Measurements from ENCODE around the gene SEMA6D. TPM values are rescaled to one million over a fixed set of nuclear protein-coding genes. Genes with fewer than 3 reads are reported as not detected.

The SEMA6D gene
- total RNA-seq, 1 experiment from 2014 or later = 0.03 TPM

DNA sequence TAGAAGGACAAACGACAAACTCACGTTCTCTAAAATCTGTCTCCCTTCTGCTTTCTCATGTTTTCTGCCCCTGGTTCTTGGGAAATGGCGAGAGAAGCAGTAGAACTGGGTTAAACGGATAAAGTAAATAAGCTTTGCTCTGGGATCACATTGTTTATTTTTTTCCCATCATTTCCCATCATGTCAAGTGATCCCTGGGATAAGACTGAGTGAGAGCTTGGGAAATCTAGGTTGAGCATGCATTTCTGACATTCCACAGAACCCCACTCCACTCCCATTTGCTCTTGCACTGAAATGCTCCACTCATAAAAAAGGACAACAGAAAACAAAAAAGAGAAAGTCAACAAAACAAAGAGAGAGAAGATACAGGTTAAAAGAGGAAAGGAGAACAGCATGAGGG is 69.1 kb downstream of the SEMA6D start:
- in situ Hi-C loops (cut with HindIII; ENCODE audit: low pct_unique_long_range_greater_than_20kb, low sequenced_read_pairs) (no loop called here), intact Hi-C loops (cut with micrococcal nuclease; ENCODE audit: unreplicated experiment) (no loop called here)
- BruUV-seq (replicated peaks) = no TSS peak
- ChIA-PET CTCF (interaction anchor here (0.6 kb wide), 1 partner anchor 1988 kb away, joined by 3 read pairs; no protein-coding TSS in a partner anchor), POLR2A (no interaction called here)
- Histone ChIP-seq H3K4me1 (ENCODE audit: control insufficient read depth, insufficient read depth, low read length) (no peaks in the 10 kb centered on the region), H3K4me3 (ENCODE audit: low read depth in 2 of 2, low read length in 2 of 2) (no peak overlapping the region), H3K27me3 (ENCODE audit: control insufficient read depth, insufficient read depth, low read length) (no peaks in the 10 kb centered on the region), H3K9me3 (ENCODE audit: control insufficient read depth, insufficient read depth, low read depth, low read length) (no peaks in the 10 kb centered on the region), H3K27ac (ENCODE audit: low read length) (no peak overlapping the region), H3K36me3 (ENCODE audit: control insufficient read depth, insufficient read depth, low read length) (no peaks in the 10 kb centered on the region)
- DNase-seq (ENCODE audit: low read depth, low spot score) = no peak
- ATAC-seq = no peak
- no peak for TF ChIP-seq SIN3A (IDR thresholded peaks at IDR 0.05; ENCODE audit: borderline replicate concordance, insufficient read depth, low read depth, low read length)
- TF ChIP-seq, protein P1, sequence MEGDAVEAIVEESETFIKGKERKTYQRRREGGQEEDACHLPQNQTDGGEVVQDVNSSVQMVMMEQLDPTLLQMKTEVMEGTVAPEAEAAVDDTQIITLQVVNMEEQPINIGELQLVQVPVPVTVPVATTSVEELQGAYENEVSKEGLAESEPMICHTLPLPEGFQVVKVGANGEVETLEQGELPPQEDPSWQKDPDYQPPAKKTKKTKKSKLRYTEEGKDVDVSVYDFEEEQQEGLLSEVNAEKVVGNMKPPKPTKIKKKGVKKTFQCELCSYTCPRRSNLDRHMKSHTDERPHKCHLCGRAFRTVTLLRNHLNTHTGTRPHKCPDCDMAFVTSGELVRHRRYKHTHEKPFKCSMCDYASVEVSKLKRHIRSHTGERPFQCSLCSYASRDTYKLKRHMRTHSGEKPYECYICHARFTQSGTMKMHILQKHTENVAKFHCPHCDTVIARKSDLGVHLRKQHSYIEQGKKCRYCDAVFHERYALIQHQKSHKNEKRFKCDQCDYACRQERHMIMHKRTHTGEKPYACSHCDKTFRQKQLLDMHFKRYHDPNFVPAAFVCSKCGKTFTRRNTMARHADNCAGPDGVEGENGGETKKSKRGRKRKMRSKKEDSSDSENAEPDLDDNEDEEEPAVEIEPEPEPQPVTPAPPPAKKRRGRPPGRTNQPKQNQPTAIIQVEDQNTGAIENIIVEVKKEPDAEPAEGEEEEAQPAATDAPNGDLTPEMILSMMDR (IDR thresholded peaks at IDR 0.05) = no peak
- no peak for TF ChIP-seq POLR2AphosphoS5 (IDR thresholded peaks at IDR 0.05; ENCODE audit: low read depth, low read length)
- TF ChIP-seq, protein P2, sequence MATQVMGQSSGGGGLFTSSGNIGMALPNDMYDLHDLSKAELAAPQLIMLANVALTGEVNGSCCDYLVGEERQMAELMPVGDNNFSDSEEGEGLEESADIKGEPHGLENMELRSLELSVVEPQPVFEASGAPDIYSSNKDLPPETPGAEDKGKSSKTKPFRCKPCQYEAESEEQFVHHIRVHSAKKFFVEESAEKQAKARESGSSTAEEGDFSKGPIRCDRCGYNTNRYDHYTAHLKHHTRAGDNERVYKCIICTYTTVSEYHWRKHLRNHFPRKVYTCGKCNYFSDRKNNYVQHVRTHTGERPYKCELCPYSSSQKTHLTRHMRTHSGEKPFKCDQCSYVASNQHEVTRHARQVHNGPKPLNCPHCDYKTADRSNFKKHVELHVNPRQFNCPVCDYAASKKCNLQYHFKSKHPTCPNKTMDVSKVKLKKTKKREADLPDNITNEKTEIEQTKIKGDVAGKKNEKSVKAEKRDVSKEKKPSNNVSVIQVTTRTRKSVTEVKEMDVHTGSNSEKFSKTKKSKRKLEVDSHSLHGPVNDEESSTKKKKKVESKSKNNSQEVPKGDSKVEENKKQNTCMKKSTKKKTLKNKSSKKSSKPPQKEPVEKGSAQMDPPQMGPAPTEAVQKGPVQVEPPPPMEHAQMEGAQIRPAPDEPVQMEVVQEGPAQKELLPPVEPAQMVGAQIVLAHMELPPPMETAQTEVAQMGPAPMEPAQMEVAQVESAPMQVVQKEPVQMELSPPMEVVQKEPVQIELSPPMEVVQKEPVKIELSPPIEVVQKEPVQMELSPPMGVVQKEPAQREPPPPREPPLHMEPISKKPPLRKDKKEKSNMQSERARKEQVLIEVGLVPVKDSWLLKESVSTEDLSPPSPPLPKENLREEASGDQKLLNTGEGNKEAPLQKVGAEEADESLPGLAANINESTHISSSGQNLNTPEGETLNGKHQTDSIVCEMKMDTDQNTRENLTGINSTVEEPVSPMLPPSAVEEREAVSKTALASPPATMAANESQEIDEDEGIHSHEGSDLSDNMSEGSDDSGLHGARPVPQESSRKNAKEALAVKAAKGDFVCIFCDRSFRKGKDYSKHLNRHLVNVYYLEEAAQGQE (IDR thresholded peaks at IDR 0.05; ENCODE audit: insufficient read depth in 1 of 2, low read depth in 2 of 2, low read length in 1 of 2) = no peak
- TF ChIP-seq TCF7L2 (IDR thresholded peaks at IDR 0.05; ENCODE audit: low read depth, low read length) = no peak

DNA sequence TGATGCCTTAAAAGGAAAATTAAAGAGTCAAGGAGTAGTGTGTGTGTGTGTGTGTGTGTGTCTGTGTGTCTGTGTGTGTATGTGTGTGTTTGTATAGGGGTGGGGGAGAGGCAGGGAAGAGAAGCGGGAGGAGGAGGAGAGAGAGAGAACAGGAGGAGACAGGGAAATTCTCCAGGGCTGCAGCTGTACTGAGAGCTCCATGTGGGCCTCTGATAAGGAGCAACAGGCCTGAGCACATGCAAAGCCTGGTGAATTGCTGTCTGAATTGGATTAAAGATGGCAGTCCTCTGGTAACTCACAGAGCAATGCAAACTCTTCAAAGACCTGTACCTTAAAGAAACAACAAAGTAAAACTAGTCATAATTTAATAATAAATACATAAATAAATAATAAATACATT is 70.6 kb downstream of the SEMA6D start:
- no peaks in the 10 kb centered on the region for H3K36me3 ChIP-seq (ENCODE audit: control insufficient read depth, insufficient read depth, low read length)
- TF ChIP-seq, protein P2 (IDR thresholded peaks at IDR 0.05; ENCODE audit: insufficient read depth in 1 of 2, low read depth in 2 of 2, low read length in 1 of 2) = no peak
- TF ChIP-seq SIN3A (IDR thresholded peaks at IDR 0.05; ENCODE audit: borderline replicate concordance, insufficient read depth, low read depth, low read length) (no peak), POLR2AphosphoS5 (IDR thresholded peaks at IDR 0.05; ENCODE audit: low read depth, low read length) (no peak), TCF7L2 (IDR thresholded peaks at IDR 0.05; ENCODE audit: low read depth, low read length) (no peak)
- H3K4me1 ChIP-seq (ENCODE audit: control insufficient read depth, insufficient read depth, low read length) = no peaks in the 10 kb centered on the region
- ChIA-PET CTCF (no interaction called here), POLR2A (no interaction called here)
- ATAC-seq = no peak
- no peak for DNase-seq (ENCODE audit: low read depth, low spot score)
- no TSS peak for BruUV-seq (replicated peaks)
- in situ Hi-C loops (cut with HindIII; ENCODE audit: low pct_unique_long_range_greater_than_20kb, low sequenced_read_pairs) = no loop called here
- intact Hi-C loops (cut with micrococcal nuclease; ENCODE audit: unreplicated experiment) = no loop called here
- no peak overlapping the region for H3K27ac ChIP-seq (ENCODE audit: low read length)
- no peaks in the 10 kb centered on the region for H3K9me3 ChIP-seq (ENCODE audit: control insufficient read depth, insufficient read depth, low read depth, low read length)
- no peaks in the 10 kb centered on the region for H3K27me3 ChIP-seq (ENCODE audit: control insufficient read depth, insufficient read depth, low read length)
- H3K4me3 ChIP-seq (ENCODE audit: low read depth in 2 of 2, low read length in 2 of 2) = no peak overlapping the region

All from Panc1 (cell line).